Neuronal stem cell (in vitro differentiated cells): ENCODE data around the gene TSSC4.

Experiments used
- DNase-seq: peaks from one replicate; pipeline ENCODE4 v3.0.0-alpha.2; 2013; ENCODE audit warnings: low spot score
- H2AFZ ChIP-seq: one replicate; pipeline ENCODE4 v1.6.1; 2013; ENCODE audit warnings: mild to moderate bottlenecking, low read length, inconsistent platforms
- H2AK5ac ChIP-seq: 2 replicates; pipeline ENCODE4 v1.6.1; 2013; ENCODE audit warnings: low read depth, mild to moderate bottlenecking, inconsistent platforms, low read length, moderate library complexity, mixed read lengths
- H2BK120ac ChIP-seq: 2 replicates; pipeline ENCODE4 v1.6.1; 2013; ENCODE audit warnings: low read depth, mild to moderate bottlenecking, inconsistent platforms, low read length, moderate library complexity, mixed read lengths
- H2BK12ac ChIP-seq: one replicate; pipeline ENCODE4 v1.6.1; 2013; ENCODE audit warnings: low read length, inconsistent platforms
- H2BK15ac ChIP-seq: 2 replicates; pipeline ENCODE4 v1.6.1; 2013; ENCODE audit warnings: mild to moderate bottlenecking, low read length, inconsistent platforms, mixed read lengths
- H2BK5ac ChIP-seq: one replicate; pipeline ENCODE4 v1.6.1; 2013; ENCODE audit warnings: inconsistent platforms, mild to moderate bottlenecking, low read length, moderate library complexity
- H3K14ac ChIP-seq: one replicate; pipeline ENCODE4 v1.6.1; 2013; ENCODE audit warnings: low read length, inconsistent platforms
- H3K18ac ChIP-seq: 2 replicates; pipeline ENCODE4 v1.6.1; 2013; ENCODE audit warnings: low read length, inconsistent platforms
- H3K23ac ChIP-seq: 2 replicates; pipeline ENCODE4 v1.6.1; 2013; ENCODE audit warnings: low read depth, mild to moderate bottlenecking, mixed read lengths, low read length, inconsistent platforms; ENCODE audit not compliant: poor library complexity
- H3K27ac ChIP-seq: replicated peaks from 3 replicates; pipeline ENCODE4 v1.5.1; 2013; ENCODE audit warnings: low read length, inconsistent platforms
- H3K27me3 ChIP-seq, 3 experiments: 2 replicates each; pipeline ENCODE4 v1.6.1; 2013; ENCODE audit warnings: low read length in 3 of 3, mild to moderate bottlenecking in 2 of 3, inconsistent platforms in 1 of 3, low read depth in 1 of 3, mixed read lengths in 1 of 3, moderate library complexity in 1 of 3; ENCODE audit not compliant: control insufficient read depth in 3 of 3, insufficient read depth in 3 of 3
- H3K36me3 ChIP-seq, 2 donors: replicated peaks in 1 of 2; 2 replicates each; pipeline ENCODE4 v1.6.1; 2013; ENCODE audit warnings: low read length in 2 of 2; ENCODE audit not compliant: control insufficient read depth in 2 of 2, insufficient read depth in 2 of 2
- H3K4ac ChIP-seq: 2 replicates; pipeline ENCODE4 v1.6.1; 2013; ENCODE audit warnings: inconsistent platforms, mild to moderate bottlenecking, low read length, moderate library complexity
- H3K4me1 ChIP-seq, 2 donors: 1 replicate in 1 of 2; 2 replicates in 1 of 2; pipeline ENCODE4 v1.6.1; 2013; ENCODE audit warnings: low read length in 2 of 2, low read depth in 1 of 2; ENCODE audit not compliant: control insufficient read depth in 2 of 2, insufficient read depth in 1 of 2
- H3K4me2 ChIP-seq: one replicate; pipeline ENCODE4 v1.6.1; 2013; ENCODE audit warnings: mild to moderate bottlenecking, low read length, inconsistent platforms; ENCODE audit not compliant: insufficient read depth, poor library complexity, severe bottlenecking
- H3K4me3 ChIP-seq, 2 donors: 2 replicates each; pipeline ENCODE4 v1.5.1; 2013; ENCODE audit warnings: low read length in 2 of 2, mild to moderate bottlenecking in 2 of 2, inconsistent platforms in 1 of 2, moderate library complexity in 1 of 2
- H3K79me1 ChIP-seq: one replicate; pipeline ENCODE4 v1.6.1; 2013; ENCODE audit warnings: low read depth, mild to moderate bottlenecking, inconsistent platforms, low read length, moderate library complexity
- H3K9ac ChIP-seq: one replicate; pipeline ENCODE4 v1.6.1; 2013; ENCODE audit warnings: mild to moderate bottlenecking, low read depth, low read length, inconsistent platforms; ENCODE audit not compliant: poor library complexity
- H3K9me3 ChIP-seq, 2 donors: replicated peaks in 1 of 2; 2 replicates each; pipeline versions ENCODE3 to v1.6.1; 2013; ENCODE audit warnings: low read length in 2 of 2, mild to moderate bottlenecking in 2 of 2, inconsistent platforms in 1 of 2, low read depth in 1 of 2, mixed read lengths in 1 of 2, moderate library complexity in 1 of 2; ENCODE audit not compliant: control insufficient read depth in 2 of 2, insufficient read depth in 1 of 2
- H4K8ac ChIP-seq: one replicate; pipeline ENCODE4 v1.6.1; 2013; ENCODE audit warnings: low read depth, mild to moderate bottlenecking, inconsistent platforms, low read length, moderate library complexity
- H4K91ac ChIP-seq: one replicate; pipeline ENCODE4 v1.6.1; 2013; ENCODE audit warnings: low read length, low read depth, mild to moderate bottlenecking, inconsistent platforms; ENCODE audit not compliant: poor library complexity
- WGBS, 2 donors: extraction: QIAGEN DNeasy Blood & Tissue Kit; methylation state at CpG; one replicate each; pipeline ENCODE4 v1.1.7; 2013; ENCODE audit warnings: missing lambda C conversion rate in 2 of 2, mixed read lengths in 1 of 2; ENCODE audit not compliant: insufficient read length in 2 of 2, insufficient replicate concordance in 1 of 2; ENCODE audit errors: extremely low coverage in 2 of 2; 5-methylcytosine and 5-hydroxymethylcytosine counted together

Gene TSSC4

GRCh38 chr11:2366733-2367132 lies 33.8 kb upstream of the TSSC4 start:
- Histone ChIP-seq H3K27ac (no peak overlapping the region), H2BK15ac (no peak overlapping the region), H3K14ac (no peak overlapping the region), H3K23ac (no peak overlapping the region), H2BK120ac (no peak overlapping the region), H3K9me3 (no peaks in the 10 kb centered on the region), H3K18ac (no peak overlapping the region), H3K79me1 (no peaks in the 10 kb centered on the region), H3K27me3 (no peaks in the 10 kb centered on the region), H2AK5ac (peak overlapping the region; percentile 58), H2AFZ (no peak overlapping the region), H3K4ac (no peak overlapping the region), H3K4me3 (no peak overlapping the region), H3K9ac (no peak overlapping the region), H3K4me1 (no peaks in the 10 kb centered on the region), H3K4me2 (no peak overlapping the region), H2BK5ac (no peak overlapping the region), H4K91ac (no peak overlapping the region), H3K36me3 (no peaks in the 10 kb centered on the region), H2BK12ac (no peak overlapping the region), H4K8ac (no peak overlapping the region)
- no peak for DNase-seq
- no CpG with 5 or more reads among the region's 7 CpGs for WGBS, 2 donors

GRCh38 chr11:2367266-2368160 lies 33.0 kb upstream of the TSSC4 start:
- Histone ChIP-seq H3K4ac (peak overlapping the region; percentile 7), H3K9me3 (no peaks in the 10 kb centered on the region), H2AK5ac (peak overlapping the region; percentile 58), H3K27me3 (no peaks in the 10 kb centered on the region), H2BK120ac (no peak overlapping the region), H3K18ac (peak overlapping the region; percentile 53), H3K27ac (no peak overlapping the region), H2BK5ac (no peak overlapping the region), H3K4me3 (no peak overlapping the region), H3K36me3 (no peaks in the 10 kb centered on the region), H3K14ac (peak overlapping the region; percentile 49), H3K9ac (no peak overlapping the region), H2BK15ac (peak overlapping the region; percentile 76), H2AFZ (no peak overlapping the region), H3K23ac (peak overlapping the region; percentile 34), H2BK12ac (no peak overlapping the region), H3K79me1 (no peaks in the 10 kb centered on the region), H4K91ac (no peak overlapping the region), H3K4me1 (no peaks in the 10 kb centered on the region), H4K8ac (no peak overlapping the region), H3K4me2 (no peak overlapping the region)
- DNase-seq: no peak
- WGBS, 2 donors: no CpG with 5 or more reads among the region's 17 CpGs

- H3K4me1 ChIP-seq: no peaks in the 10 kb centered on the region
- H3K4me2 ChIP-seq: no peak overlapping the region
- no peak overlapping the region for H2AFZ ChIP-seq
- no peak overlapping the region for H3K27ac ChIP-seq
- H3K9ac ChIP-seq: no peak overlapping the region
- H2BK120ac ChIP-seq: no peak overlapping the region
- H3K4me3 ChIP-seq: no peak overlapping the region
- no peaks in the 10 kb centered on the region for H3K79me1 ChIP-seq
- H2AK5ac ChIP-seq: peak overlapping the region; percentile 86
- H4K91ac ChIP-seq: no peak overlapping the region
- no peak overlapping the region for H2BK5ac ChIP-seq
- no peak overlapping the region for H4K8ac ChIP-seq
- peak overlapping the region; percentile 14 for H3K4ac ChIP-seq
- no peaks in the 10 kb centered on the region for H3K36me3 ChIP-seq
- H3K23ac ChIP-seq: peak overlapping the region; percentile 34
- H3K14ac ChIP-seq: peak overlapping the region; percentile 49
- peak overlapping the region; percentile 36 for H3K18ac ChIP-seq
- no peaks in the 10 kb centered on the region for H3K27me3 ChIP-seq
- H2BK15ac ChIP-seq: peak overlapping the region; percentile 76
- no peak overlapping the region for H2BK12ac ChIP-seq
- DNase-seq: no peak
- H3K9me3 ChIP-seq: no peaks in the 10 kb centered on the region
- no CpG with 5 or more reads among the region's 7 CpGs for WGBS, 2 donors
These were observed 32.2 kb upstream of the TSSC4 start for GRCh38 chr11:2368178-2368850.

GRCh38 chr11:2368851-2369180 lies 31.7 kb upstream of the TSSC4 start:
- Histone ChIP-seq H2AFZ (no peak overlapping the region), H3K9ac (no peak overlapping the region), H3K9me3 (no peaks in the 10 kb centered on the region), H4K8ac (no peak overlapping the region), H2BK15ac (peak overlapping the region; percentile 76), H3K36me3 (no peaks in the 10 kb centered on the region), H2BK120ac (no peak overlapping the region), H3K27me3 (no peaks in the 10 kb centered on the region), H3K4me2 (no peak overlapping the region), H2AK5ac (peak overlapping the region; percentile 86), H3K27ac (no peak overlapping the region), H2BK5ac (no peak overlapping the region), H3K18ac (no peak overlapping the region), H3K4me3 (no peak overlapping the region), H2BK12ac (no peak overlapping the region), H4K91ac (no peak overlapping the region), H3K79me1 (no peaks in the 10 kb centered on the region), H3K4me1 (no peaks in the 10 kb centered on the region), H3K4ac (no peak overlapping the region), H3K23ac (no peak overlapping the region), H3K14ac (no peak overlapping the region)
- no CpG with 5 or more reads among the region's 10 CpGs for WGBS, 2 donors
- no peak for DNase-seq
